Prostate gland (tissue), 2 donors: ENCODE data around the gene DEF6.

ENCODE experiments used
- CTCF ChIP-seq, 4 experiments: fragments of 200-600 bp in 2 of 4; fragments of 450-650 bp in 2 of 4; sonication (generic) in 2 of 4; IDR thresholded peaks; 1 replicate in 3 of 4; 2 replicates in 1 of 4; pipeline ENCODE4 v1.5.1; 2016 to 2019; ENCODE audit warnings: antibody characterized with exemption in 4 of 4, mild to moderate bottlenecking in 2 of 4, moderate library complexity in 2 of 4
- POLR2A ChIP-seq: fragments of 450-650 bp; IDR thresholded peaks from one replicate; pipeline ENCODE4 v1.6.1; 2016; ENCODE audit warnings: antibody characterized with exemption, mild to moderate bottlenecking
- POLR2AphosphoS5 ChIP-seq: sonication (generic); formaldehyde crosslinking; IDR thresholded peaks from one replicate; pipeline ENCODE4 v1.6.1; 2017; ENCODE audit warnings: antibody characterized with exemption

GRCh38 chr6:35321091-35321490, 23.5 kb downstream of the DEF6 start:
- no peak for TF ChIP-seq CTCF (IDR thresholded peaks at IDR 0.05)
- TF ChIP-seq POLR2AphosphoS5 = no peak
- no peak for TF ChIP-seq POLR2A
